Measurements from ENCODE around the gene AADACL4. TPM values are rescaled to one million over a fixed set of nuclear protein-coding genes. Genes with fewer than 3 reads are reported as not detected.

Gene AADACL4
- total RNA-seq, 1 experiment from 2014 or later: not detected

GRCh38 chr1:12708396-12709090, 64.7 kb downstream of the AADACL4 start:
- Mint-ChIP-seq H3K9me3 (peaks cover 4 to 6% of the 10 kb centered on the region in 2 experiments; a peak in 4 of 5 replicates), H3K4me1 (peaks cover 21 to 23% of the 10 kb centered on the region in 2 experiments), H3K27ac (no peak overlapping the region), H3K4me3 (no peak overlapping the region), H3K27me3 (ENCODE audit: low read depth) (no peaks in the 10 kb centered on the region; the same call in 1 of the 2 replicates), H3K36me3 (ENCODE audit: insufficient read depth in 1 of 3, low read depth in 3 of 3) (peaks cover 0 to 5% (median 3%) of the 10 kb centered on the region in 3 experiments; a peak in 4 of 7 replicates)
- no peak overlapping the region for H3K56ac ChIP-seq (ENCODE audit: insufficient read length, low read depth, low read length)
- H4K91ac ChIP-seq (ENCODE audit: insufficient read length, low read depth, low read length): no peak overlapping the region
- no peak overlapping the region for H2AK5ac ChIP-seq (ENCODE audit: insufficient read length, low read length)
- no peak overlapping the region for H3T11ph ChIP-seq (ENCODE audit: low read length)
- H2AFZ ChIP-seq (ENCODE audit: low read length): no peak overlapping the region
- H3K4me2 ChIP-seq (ENCODE audit: insufficient read depth, insufficient read length, low read length): no peak overlapping the region
- TF ChIP-seq CTCF (conservative IDR thresholded peaks at IDR 0.05): no peak
- H3K23me2 ChIP-seq (ENCODE audit: insufficient read length, low read depth, low read length, poor library complexity, severe bottlenecking): no peaks in the 10 kb centered on the region
- no peak overlapping the region for H2BK20ac ChIP-seq (ENCODE audit: low read depth, low read length, poor library complexity, severe bottlenecking)
- H3K79me2 ChIP-seq (ENCODE audit: insufficient read depth, low read length): no peaks in the 10 kb centered on the region
- no peak for DNase-seq
- no peak overlapping the region for H3K27ac ChIP-seq (ENCODE audit: insufficient read length, low read depth, low read length)
- no peaks in the 10 kb centered on the region for H3K27me3 ChIP-seq (ENCODE audit: insufficient read depth, low read length)
- no peak overlapping the region for H2BK15ac ChIP-seq (ENCODE audit: low read depth, low read length)
- no peak overlapping the region for H3K18ac ChIP-seq (ENCODE audit: insufficient read length, low read depth, low read length)
- H3K14ac ChIP-seq (ENCODE audit: insufficient read depth, low read length): no peak overlapping the region
- no peaks in the 10 kb centered on the region for H4K20me1 ChIP-seq (ENCODE audit: control insufficient read depth, insufficient read depth, insufficient read length)
- H3K23ac ChIP-seq (ENCODE audit: insufficient read length, low read depth, low read length): no peak overlapping the region
- no peak overlapping the region for H2BK5ac ChIP-seq (ENCODE audit: insufficient read length, low read length)
- WGBS (ENCODE audit: extremely low coverage, insufficient read length, low lambda C conversion rate): no CpG with 5 or more reads among the region's 4 CpGs
- H3K9ac ChIP-seq (ENCODE audit: extremely low read depth, insufficient read length, low read length): no peak overlapping the region
- no peak overlapping the region for H4K5ac ChIP-seq (ENCODE audit: insufficient read length, low read depth, low read length)
- H2BK120ac ChIP-seq (ENCODE audit: low read depth, low read length, poor library complexity, severe bottlenecking): no peak overlapping the region
- H3K4ac ChIP-seq (ENCODE audit: low read depth, low read length): no peak overlapping the region
- H3K9me3 ChIP-seq (ENCODE audit: control insufficient read depth, low read depth, low read length): peaks cover 4% of the 10 kb centered on the region
- no peak overlapping the region for H4K8ac ChIP-seq (replicated peaks; ENCODE audit: insufficient read length, low read depth, low read length)
- no peaks in the 10 kb centered on the region for H3K79me1 ChIP-seq (ENCODE audit: insufficient read depth, low read depth, low read length, poor library complexity, severe bottlenecking)
- H2BK12ac ChIP-seq (ENCODE audit: insufficient read length, low read depth, low read length): no peak overlapping the region
- peaks cover 5% of the 10 kb centered on the region; the same call in 1 of the 2 replicates for H3K4me1 ChIP-seq (ENCODE audit: insufficient read depth, low read length)

Measured in H9 (cell line).